Fibroblast of the aortic adventitia (primary cell): Measurements from ENCODE around the gene PI4K2A. TPM values are rescaled to one million over a fixed set of nuclear protein-coding genes. Genes with fewer than 3 reads are reported as not detected.
A peak's percentile ranks its signal among the peaks of the same experiment; 100 is the strongest.

Experiments used
- DNase-seq: peaks from one replicate; pipeline ENCODE4 v3.0.0-alpha.2; 2010; ENCODE audit warnings: low read depth
- H3K4me3 ChIP-seq: 2 replicates; pipeline ENCODE4 v1.5.1; 2011; ENCODE audit warnings: low read depth, mild to moderate bottlenecking, control low read depth, low read length, moderate library complexity
- total RNA-seq: library from RNA; depleted of rRNA; stranded (reverse); fragments of >200 nt; gene quantifications from 2 replicates; pipeline ENCODE4 v1.2.3, GENCODE V29; 2012; ENCODE audit warnings: low replicate concordance
- TF ChIP-seq, protein P1 (sequence below): IDR thresholded peaks from 2 replicates; pipeline ENCODE4 v1.5.1; 2011; ENCODE audit warnings: mild to moderate bottlenecking, low read length, control low read depth, inconsistent platforms; ENCODE audit not compliant: insufficient read depth

Gene PI4K2A
- total RNA-seq, 1 donor: 22.3 TPM

DNA sequence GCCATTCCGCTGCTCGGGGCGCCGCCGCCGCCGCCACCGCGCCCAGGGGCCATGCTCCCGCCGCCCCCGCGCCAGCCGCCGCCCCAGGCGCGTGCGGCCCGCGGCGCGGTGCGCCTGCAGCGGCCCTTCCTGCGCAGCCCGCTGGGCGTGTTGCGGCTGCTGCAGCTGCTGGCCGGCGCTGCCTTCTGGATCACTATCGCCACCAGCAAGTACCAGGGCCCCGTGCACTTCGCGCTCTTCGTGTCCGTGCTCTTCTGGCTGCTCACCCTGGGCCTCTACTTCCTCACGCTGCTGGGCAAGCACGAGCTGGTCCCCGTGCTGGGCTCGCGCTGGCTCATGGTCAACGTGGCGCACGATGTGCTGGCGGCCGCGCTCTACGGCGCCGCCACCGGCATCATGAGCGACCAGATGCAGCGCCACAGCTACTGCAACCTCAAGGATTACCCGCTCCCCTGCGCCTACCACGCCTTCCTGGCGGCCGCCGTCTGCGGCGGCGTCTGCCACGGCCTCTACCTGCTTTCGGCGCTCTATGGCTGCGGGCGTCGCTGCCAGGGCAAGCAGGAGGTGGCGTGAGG lies 73.4 kb downstream of the PI4K2A start:
- TF ChIP-seq, protein P1, sequence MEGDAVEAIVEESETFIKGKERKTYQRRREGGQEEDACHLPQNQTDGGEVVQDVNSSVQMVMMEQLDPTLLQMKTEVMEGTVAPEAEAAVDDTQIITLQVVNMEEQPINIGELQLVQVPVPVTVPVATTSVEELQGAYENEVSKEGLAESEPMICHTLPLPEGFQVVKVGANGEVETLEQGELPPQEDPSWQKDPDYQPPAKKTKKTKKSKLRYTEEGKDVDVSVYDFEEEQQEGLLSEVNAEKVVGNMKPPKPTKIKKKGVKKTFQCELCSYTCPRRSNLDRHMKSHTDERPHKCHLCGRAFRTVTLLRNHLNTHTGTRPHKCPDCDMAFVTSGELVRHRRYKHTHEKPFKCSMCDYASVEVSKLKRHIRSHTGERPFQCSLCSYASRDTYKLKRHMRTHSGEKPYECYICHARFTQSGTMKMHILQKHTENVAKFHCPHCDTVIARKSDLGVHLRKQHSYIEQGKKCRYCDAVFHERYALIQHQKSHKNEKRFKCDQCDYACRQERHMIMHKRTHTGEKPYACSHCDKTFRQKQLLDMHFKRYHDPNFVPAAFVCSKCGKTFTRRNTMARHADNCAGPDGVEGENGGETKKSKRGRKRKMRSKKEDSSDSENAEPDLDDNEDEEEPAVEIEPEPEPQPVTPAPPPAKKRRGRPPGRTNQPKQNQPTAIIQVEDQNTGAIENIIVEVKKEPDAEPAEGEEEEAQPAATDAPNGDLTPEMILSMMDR: peak; percentile 10
- peak; percentile 67 for DNase-seq
- H3K4me3 ChIP-seq: peak overlapping the region; percentile 93

DNA sequence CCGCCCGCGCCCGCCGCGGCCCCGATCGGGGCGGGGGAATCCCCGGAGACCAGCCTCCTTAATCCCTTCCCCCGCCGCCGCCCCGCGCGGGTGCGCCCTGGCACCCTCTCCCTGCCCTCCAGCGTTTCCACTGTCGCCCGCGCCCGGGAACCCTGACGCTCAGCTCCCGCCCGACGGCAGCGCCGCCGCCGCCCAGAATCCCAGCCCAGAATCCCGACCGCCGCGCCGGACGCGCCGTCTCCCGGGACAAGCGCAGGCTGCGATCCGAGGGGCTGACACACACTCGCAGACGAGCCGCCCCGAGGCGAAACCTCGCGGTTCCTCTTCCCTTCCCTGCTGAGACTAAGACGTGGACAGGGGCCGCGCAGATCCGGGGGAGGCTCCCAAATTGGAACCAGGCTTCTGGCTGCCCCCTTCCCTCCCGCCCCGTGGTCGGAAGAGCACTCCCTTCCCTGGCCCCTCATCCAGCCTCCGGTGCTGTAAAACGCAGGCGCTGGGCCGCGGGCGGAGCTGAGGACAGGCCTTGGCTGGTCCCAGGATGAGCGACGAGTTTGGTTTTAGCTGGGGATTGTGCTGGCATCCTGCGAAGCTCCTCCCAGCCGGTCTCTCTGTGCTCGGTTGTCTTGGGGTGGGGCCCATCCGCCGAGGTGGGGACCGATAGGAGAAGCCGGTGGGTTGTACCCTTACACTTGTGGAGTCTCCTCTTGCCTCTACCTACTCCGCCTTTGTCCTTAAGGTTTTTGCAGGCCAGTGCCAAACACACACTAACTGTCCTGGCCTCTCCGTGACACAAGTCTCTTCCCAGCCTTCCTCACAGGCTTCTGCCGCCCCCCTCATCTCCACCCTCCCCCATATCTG lies 74.2 kb downstream of the PI4K2A start:
- H3K4me3 ChIP-seq: peak overlapping the region; percentile 93
- DNase-seq: peak; percentile 79
- TF ChIP-seq, protein P1: no peak

DNA sequence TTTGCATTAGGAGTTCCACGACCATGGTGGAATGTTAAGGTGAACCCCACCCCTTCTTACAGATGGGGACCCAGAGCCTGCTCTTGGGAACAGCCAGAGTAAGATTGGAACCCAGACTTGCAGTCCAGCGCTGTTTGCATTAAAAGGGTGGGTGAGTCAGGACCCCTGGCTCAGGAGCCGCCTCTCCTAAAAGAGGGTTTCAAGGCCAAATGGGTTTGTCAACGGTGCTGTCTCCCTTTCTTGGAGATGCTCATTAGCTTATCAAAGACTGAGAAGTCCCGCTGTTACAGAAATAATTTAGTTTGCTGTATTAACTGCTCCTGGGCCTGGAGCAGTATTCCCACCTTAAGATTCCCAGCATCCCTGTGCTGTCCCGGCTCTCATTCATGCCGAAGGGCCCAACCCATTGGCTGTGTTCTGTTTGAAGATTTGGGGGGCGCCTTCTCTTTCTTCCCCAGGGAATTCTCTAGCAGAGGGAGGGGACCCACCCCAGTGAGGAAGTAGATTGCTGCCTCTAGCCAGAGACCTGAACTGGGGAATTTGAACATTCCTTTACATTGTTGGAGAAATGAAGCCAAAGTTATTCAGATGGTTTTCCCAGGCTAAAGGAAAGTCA lies 74.9 kb downstream of the PI4K2A start:
- H3K4me3 ChIP-seq: peak overlapping the region; percentile 93
- no peak for DNase-seq
- TF ChIP-seq, protein P1: no peak

DNA sequence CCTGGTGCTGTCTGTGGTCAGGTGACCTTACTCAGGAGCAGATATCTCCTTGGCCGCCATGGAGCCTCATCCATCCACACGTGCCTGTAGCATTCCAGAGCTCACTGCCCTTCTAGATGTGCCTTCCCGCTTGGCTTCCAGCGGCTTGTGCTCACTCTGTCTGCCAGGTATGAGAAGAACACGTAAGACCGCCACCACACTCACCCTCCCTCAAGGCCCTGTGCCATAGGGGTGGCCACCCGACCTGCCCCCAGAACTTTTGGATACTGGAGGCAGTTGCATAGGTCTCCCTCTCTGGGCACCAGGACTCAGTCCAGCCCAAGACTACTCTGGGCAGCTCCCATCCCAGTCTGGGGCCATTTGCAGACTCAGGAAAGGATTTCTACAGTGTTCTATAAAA lies 77.2 kb downstream of the PI4K2A start:
- TF ChIP-seq, protein P1: no peak
- no peak for DNase-seq
- H3K4me3 ChIP-seq: no peak overlapping the region

DNA sequence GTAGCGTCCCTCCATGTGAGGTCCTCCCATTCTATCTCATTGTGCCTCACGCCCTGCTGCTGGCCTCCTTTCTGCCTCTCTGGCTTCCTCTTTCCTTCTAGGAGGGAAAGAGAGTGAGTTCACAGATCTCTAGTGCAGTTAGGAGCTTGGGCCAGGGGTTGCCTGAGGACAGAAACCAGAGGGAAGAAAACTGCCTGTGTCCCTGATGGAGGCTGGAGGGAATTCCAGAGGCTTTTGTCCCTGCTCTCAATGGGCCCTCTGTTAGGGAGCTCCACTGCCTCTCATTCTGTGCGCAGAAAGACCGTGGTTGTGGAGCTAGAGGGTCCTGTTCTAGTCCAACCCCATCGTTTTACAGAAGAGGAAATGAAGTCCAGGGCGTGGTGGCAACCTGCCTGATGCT lies 77.7 kb downstream of the PI4K2A start:
- TF ChIP-seq, protein P1: no peak
- DNase-seq: no peak
- H3K4me3 ChIP-seq: peak overlapping the region; percentile 25

DNA sequence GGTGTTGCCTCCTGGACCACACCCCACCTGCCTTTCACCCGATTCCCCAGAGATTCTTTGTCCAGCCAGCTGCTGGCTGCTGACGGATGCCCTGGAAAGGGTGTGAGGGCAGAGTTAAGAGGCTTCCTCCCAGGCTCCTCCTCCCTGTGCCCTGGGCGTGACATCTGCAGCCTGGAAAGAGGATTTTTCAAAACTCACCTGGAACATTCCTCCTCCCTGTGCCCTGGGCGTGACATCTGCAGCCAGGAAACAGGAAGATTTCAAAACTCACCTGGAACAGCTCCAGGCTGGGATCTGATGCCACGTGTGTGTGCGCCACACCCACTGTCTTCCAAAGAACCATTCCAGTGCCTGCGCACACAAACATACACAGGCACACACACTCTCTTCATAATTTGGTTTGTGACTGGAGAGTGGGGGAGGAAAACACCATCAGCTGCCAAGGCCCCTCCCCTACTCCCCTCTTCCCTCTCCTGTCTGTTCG lies 78.2 kb downstream of the PI4K2A start:
- TF ChIP-seq, protein P1: no peak
- DNase-seq: peak; percentile 72
- peak overlapping the region; percentile 25 for H3K4me3 ChIP-seq
